HG03521 (cell line): ENCODE measurements around the gene CFAP58.

Source experiments
- ATAC-seq: cut with Tn5 transposase; IDR thresholded peaks from one replicate; pipeline ENCODE4 v1.9.1; 2021; ENCODE audit warnings: mild to moderate bottlenecking, moderate library complexity; ENCODE audit not compliant: unreplicated experiment

CFAP58 gene

DNA sequence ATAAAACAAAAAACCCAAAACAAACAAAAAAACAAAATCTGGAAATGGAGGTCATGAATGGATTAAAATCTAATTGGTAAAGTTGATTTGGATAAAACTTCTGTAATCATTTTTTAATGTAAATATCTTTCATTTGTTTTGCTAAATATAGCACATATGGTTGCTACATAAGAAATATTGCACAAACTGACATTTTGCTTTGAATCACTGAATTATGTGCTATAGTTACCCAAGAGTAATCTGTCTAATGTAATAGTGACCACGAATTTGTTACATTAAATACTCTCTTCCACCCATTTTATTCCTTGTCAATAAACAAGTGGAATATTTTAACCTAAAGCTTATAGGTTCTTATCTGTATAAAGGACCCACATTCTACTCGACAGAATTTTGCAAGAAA lies 6.2 kb downstream of the CFAP58 start:
- no peak for ATAC-seq

DNA sequence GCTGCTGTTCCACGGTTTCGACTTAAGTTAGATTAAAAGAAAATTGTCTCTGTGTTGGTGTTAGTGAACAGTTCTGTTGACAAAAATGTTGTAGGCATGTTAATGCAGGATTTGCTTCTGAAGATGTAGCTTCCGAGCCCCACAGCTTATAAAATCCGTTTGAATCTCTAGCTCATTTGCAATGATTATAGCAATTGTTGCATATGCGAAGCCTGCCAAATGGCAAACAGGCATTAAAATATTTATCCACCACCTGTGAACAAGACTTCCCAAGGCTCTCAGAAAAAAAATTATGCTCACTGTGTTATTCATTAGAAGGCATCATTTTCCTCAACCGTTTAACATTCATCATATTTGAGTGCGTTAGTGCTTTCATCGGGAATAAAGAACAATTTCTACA lies 14.3 kb downstream of the CFAP58 start:
- no peak for ATAC-seq

- no peak for ATAC-seq
Observed at GRCh38 chr10:104368381-104368780, 14.7 kb downstream of the CFAP58 start.

GRCh38 chr10:104371753-104372152 lies 18.1 kb downstream of the CFAP58 start:
- no peak for ATAC-seq

DNA sequence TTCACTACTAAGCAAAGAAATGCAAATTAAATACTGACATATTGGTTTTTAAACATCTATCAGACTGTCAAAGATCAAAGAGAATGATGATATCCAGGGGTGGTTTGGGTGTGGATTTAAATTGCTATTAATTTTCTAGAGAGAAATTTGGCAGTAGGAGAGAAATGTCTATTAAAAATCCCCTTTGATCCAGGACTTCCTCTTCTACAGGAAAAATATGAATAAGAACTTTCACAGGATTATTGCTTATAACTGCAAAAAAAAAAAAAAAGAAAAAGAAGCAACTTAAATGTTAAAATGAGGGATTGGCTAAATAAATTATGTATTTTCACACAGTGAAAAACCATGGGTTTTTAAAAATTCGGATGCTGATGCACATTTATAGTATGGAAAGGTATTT lies 21.0 kb downstream of the CFAP58 start:
- ATAC-seq: no peak

DNA sequence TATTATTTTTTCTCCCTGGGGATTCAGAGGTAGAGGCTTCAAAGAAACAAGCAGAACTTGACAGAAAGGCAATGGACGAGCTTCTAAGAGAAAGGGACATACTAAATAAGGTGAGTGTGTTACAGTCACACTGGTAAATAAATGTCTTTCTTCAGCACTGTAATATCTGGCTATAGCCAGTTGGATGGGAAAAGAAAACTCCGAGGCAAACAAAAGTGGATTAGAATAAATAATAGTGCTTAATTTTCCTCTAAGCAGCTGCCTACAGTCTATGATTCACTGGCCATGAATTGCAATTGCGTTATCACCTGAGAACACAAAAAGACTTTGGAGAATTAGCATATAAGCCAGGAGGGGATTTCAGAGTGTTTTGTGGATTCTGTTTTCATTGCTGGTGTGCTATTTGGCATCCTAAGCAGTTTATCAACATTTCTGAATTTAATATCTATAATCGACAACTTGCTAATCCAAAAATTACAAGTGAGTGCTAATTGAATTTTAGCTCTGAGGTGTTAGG lies 23.2 kb downstream of the CFAP58 start:
- ATAC-seq: no peak

DNA sequence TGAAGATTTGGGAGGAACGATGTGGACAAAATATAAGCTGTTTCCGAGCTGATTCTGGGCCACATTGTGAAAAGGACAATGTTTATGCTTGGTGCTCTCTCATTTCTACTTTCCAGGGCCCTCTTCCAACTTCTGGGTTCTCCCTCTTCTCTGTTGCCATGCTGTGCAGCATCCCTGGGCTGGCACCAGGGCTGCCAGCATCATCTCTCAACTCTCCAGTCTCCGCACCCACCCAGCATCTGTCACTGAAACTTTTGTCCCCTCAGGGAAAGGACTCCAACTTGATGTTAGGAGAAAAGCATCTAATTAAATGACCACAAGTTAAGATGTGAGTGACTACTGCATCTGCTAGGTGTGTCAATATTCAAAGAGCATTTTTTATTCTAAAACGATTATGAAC lies 26.7 kb downstream of the CFAP58 start:
- no peak for ATAC-seq

- peak; percentile 73 for ATAC-seq
Observed at GRCh38 chr10:104387130-104387888, 33.7 kb downstream of the CFAP58 start.

DNA sequence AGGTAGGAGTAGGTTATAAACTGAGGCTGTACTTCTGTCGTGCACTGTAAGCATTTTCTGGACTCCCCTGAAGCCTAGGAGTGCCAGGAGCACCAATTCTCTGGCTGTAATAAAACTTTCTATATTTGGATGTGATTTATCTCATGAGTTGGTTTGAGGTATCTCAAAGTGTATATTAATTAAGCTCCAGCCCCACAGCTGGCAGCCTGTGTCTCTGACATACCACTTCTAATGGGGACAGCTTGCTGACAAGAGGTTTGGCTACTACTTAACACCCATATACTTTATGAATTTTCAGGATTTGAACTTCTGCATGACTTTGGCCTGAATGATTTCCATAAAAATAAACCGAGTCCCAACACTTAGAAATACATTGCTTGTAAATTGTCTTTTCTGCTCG lies 35.2 kb downstream of the CFAP58 start:
- ATAC-seq: no peak

DNA sequence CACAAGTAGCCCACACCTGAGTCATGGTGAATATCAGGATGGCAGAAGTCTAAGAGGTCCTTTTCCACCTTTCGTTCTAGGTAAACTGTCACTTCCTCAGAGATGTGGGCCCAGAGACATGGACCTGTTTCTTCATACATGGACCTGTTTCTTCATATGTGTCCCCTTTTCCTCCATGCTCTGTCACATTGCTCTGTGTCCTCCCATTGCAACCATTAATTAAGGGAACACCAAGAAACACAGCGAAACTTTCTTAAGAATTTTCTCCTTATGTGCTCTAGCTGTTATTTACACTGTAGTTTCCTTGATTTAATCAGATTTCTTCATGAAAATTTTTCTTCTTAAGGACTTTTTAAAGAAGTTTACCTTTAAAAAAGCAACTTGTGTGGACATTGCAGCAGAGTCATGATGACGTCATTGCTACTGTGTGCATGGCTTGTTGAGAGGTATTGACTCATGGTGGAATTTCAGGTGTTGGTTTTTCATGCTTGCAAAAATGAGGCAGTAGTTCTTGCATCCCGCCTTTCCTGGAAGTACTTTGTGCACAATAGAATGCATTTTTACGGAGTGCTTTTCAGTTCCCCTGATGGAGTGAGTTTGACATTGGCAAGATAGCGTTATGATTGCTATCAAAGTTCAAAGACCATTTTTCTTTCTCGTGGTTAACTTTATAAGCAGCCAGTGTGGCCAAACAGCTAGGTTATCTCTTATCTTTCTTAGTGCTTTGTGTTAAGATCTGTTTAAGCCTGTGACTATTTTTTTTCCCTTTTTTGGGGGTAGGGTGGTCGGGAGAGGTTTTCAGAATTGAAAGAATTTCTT lies 37.7 kb downstream of the CFAP58 start:
- ATAC-seq: no peak

DNA sequence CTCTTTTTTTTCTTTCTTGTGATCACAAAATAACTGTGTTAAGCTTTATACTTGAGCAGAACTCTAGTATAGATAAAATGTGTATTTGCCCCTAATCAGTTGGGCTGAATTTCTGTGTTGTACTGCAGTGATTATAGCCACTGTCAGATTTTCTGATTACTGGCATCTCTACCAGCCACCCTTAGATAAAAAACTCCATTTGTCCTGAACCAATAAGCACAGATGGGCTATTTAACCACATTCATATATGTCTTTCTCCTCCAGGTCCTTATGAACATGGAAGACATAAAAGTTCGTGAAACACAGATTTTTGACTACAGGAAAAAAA lies 38.3 kb downstream of the CFAP58 start:
- ATAC-seq: no peak

GRCh38 chr10:104393387-104393786 lies 39.8 kb downstream of the CFAP58 start:
- ATAC-seq: no peak

- no peak for ATAC-seq
Observed at GRCh38 chr10:104396581-104396980, 42.9 kb downstream of the CFAP58 start.

- no peak for ATAC-seq
Observed at GRCh38 chr10:104403636-104404035, 50.0 kb downstream of the CFAP58 start.

DNA sequence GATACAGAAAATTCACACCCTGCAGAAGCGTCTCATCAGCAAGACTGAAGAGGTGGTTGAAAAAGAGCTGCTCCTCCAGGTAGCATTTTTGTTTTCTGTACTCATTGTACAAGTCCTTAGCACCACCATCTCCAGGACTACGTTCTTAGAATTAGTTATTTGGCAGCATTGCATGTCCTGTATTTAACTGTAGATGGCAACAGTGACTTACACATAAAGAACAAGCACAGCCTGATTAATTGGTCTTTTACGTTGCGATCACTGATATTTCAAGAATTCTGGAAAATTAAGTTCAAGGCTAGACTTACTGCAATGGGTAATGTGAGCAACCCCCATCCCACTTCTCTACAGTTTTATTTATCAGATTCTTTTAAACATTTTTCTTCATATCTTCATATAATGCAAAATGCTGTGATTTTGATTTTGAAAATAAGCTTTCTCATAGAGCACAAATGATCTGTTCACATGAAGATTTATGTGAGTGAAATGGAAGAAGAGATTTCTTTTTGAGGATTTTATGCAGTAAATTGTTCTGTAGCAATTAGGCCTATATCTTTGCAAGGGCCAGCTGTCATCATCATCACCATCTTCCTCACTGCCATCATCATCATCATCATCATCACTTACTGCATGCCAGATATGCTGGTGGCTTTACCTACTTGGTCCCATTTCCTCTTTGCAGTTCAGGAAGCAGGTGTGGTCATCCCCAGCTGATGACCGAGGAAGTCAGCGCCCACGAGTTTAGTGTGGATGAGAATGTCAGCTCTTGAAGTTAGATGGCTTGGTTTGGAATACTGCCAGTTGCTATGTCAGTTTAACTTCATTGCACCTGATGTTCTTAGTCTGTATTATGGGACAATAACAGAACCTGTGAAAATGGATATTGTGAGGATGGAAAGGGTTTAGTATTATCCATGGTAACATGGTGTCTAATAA lies 53.4 kb downstream of the CFAP58 start:
- ATAC-seq: no peak

DNA sequence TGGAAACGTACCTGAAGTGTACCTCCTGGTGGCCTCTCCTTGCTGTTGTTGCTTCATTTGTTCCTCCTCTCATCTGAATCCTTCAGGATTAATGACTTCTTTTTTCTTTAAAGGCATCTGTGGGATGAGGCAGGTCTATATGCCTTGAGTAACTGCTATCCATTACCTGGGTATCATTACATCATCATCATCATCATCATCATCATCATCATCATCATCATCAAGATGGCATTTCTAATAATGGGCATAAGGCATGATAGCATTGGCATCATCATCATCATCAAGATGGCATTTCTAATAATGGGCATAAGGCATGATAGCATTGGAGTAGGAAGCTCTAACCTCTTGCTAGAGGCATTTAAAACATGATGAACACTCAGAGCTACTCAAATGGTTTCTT lies 59.9 kb downstream of the CFAP58 start:
- no peak for ATAC-seq

DNA sequence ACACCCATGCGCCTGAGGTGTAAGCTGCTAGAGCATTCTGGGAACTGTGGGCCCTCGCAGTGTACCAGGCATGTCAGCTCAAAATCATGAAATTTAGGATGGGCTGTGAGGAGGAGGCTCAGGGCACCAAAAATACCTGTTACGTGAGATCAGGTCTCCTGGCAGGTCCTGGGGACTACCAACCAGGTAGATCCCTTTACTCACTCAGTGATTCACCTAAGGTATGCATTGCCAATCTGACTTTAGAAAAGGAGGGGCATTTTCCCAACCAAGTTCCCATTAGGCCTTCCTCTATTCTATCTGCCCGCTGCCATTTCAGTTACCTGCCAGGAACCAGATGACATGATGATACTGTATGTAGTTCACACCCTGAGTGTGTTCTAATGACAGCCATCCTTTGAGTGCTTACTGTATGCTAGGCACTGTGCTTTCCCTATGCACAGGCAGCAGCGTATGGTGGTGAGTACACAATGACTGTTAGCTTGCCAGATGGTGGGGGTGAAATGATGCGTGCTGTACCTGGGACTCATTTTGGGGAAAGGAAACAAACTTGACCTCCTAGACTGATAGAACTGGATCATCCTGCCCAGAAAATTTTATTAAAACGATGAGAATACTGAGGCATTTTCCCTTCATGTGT lies 62.0 kb downstream of the CFAP58 start:
- no peak for ATAC-seq

GRCh38 chr10:104416851-104417250 lies 63.2 kb downstream of the CFAP58 start:
- ATAC-seq: no peak

DNA sequence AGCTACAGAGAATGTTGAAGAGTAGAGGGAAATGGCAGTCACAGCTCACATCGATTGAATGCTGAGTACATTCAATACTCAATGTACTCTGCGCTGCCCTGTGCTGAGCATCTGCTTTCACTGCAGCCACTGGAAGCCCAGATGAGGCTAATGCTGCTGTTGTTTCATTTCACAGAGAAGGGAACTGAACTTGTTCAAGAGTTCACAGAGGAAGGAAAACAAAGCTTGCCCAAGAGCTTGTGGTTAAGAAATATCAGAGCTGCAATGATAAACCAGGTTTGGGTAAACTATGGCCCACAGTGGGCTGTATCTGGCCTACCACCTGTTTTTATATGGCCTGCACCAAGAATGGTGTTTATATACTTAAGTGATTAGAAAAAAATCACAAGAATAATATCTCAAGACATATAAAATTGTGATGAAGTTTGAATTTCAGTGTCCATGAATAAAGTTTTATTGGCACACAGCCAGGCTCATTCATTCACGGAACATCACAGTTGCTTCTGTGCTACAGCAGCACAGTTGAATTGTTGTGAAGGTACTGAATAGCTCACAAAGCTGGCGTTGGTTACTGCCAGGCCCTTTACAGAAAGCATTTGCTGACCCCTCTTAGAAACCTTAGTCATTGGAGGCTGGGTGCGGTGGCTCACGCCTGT lies 64.1 kb downstream of the CFAP58 start:
- no peak for ATAC-seq

DNA sequence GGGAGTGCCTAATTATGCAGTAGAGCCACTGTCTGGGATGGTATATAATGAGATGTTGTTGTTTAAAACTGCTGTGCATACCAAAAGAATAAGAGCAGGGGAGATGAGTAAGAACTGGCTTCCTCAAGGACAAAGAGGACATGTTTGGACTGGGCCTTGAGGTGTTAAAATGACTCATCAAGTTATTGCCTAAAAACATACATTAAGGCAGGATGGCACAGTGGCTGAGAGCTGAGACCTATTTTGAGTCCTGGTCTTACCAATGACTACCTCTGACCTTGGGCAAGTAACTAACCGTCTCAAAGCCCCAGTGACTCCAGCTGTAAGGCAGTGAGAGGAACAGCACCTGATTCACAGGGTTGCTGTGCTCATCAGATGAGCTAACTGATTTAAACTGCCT lies 71.1 kb downstream of the CFAP58 start:
- peak; percentile 86 for ATAC-seq
